ENCODE results near the gene ADGRG7.
A peak's percentile ranks its signal among the peaks of the same experiment; 100 is the strongest.

The ADGRG7 gene

DNA sequence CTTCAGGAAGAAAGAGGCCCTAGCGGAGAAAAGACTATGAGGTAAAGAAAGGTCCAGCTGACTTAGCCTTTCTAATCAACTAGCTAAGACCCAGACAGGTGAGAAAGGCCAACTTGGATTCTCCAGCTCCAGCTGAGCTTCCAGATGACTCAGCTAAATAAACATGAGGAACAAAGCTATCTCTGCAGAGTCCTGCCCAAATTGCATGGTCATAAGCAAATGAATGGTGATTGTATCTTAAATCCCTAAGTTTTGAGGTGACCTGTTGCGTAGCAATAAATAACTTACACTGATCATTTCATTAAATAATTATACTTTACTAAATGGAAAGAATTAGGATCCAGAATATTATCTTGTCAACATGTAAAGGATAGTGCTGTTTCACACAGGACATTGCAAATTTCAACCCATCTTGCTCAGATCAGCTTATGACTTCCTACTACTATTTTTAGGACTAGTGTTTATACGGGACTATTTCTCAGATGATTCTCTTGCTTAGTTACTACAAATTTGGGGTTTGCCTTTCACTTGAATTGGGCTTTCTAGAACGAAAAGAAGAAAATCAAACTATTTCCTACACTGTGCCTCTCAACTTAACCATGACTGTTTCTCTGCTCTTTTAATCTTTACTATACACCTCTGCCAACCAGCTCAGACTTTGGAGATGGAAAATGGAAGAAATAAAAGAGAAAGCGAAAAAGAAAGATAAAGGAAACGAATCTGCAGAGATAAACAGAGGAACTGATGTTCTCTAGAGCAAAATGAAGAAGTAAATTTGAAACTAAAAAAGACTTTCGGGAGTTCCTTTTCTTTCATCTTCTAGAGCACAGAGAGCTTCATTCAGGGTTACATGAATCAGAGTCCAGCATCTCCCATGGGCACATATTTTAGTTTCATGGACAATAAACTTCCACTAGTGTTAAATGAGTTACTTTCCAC is 6.6 kb upstream of the ADGRG7 start:
- no peak for DNase-seq

- peak; percentile 44 for DNase-seq
These were observed 5.9 kb upstream of the ADGRG7 start for GRCh38 chr3:100603469-100603868.

DNA sequence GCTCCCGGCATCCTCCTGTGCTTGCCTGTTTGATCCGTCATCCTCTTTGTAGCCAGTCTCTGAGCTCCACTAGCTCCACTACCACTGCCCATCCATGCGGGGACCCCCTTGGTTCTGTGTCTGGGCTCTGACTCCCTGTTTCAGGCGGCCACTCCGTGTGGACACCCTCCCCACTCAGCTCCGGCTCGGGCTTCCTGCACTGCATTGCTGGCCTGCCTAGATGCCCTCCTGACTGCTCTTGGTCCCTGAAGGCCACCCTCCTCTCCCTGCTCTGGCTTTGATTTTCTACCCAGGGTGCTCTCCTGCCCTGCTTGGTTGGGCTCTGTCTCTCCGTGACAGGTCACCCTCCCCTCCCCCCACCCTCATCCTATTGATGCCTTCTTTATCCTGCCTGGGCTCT is 4.0 kb upstream of the ADGRG7 start:
- DNase-seq, result no peak

GRCh38 chr3:100606894-100607512 is 2.4 kb upstream of the ADGRG7 start:
- no peak for DNase-seq

- DNase-seq, result no peak
These were observed 562 bp downstream of the ADGRG7 start for GRCh38 chr3:100609963-100610362.

DNA sequence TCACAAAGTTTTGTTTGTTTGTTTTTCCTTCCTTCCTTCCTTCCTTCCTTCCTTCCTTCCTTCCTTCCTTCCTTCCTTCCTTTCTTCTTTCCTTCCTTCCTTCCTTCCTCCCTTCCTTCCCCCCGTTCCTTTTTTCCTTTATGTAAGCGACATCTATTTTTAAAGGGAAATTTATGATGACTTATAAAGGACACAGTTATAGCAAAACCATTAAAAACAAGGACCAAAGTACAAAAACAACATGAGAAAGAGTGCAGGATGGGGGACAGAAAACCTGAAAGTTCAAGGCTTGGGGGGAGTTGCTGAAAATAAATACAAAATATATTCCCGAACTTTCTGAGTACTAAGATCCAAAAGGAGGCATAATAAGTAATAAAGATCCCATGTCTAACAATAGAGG is 1.8 kb downstream of the ADGRG7 start:
- no peak for DNase-seq

DNA sequence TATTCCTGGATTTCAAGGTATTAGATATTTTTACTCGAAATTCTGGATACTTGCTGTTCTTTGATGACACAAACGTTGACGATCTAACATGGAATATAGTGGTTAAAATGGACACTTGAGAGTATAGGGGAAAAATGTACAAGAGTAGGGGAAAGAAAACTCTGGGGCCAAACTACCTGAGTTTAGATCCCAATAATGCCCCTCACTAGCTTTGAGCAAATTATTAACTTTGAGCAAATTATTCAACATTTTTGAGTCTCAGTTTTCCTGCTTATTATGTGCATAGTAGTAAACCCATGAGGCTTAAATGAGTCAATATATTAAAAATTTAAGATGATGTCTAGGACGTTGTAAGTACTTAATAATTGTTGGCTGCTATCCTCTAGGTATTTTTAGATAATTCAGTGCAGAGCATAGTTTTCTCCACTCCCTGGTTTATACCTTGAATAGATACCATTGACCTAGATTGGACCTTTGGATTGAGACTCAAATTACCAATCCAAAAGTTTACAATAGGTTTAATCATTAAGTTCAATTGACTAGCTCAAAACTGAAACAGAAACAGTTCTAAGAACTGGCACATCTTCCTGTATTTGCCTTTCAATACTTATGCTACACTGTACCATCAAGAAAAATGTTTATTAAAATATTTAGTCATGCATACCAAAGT is 4.5 kb downstream of the ADGRG7 start:
- no peak for DNase-seq

DNA sequence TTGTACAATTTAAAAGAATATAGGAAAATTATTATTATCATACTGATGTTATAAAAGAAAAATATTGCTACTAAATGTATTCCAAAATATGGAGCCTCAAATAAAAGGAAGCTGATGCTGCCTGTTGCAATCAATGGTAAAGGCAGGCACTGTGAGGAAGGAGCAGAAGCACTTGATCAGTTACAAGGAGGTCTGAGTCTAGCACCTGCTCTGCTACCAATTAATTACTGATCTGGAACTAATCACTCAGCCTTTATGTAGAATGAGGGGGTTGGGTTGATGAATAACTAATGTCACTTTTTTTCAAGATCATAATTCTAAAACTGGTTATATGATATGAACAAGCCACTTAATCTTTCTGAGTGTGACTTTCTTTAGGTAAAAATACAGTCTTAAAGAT is 5.5 kb downstream of the ADGRG7 start:
- no peak for DNase-seq

DNA sequence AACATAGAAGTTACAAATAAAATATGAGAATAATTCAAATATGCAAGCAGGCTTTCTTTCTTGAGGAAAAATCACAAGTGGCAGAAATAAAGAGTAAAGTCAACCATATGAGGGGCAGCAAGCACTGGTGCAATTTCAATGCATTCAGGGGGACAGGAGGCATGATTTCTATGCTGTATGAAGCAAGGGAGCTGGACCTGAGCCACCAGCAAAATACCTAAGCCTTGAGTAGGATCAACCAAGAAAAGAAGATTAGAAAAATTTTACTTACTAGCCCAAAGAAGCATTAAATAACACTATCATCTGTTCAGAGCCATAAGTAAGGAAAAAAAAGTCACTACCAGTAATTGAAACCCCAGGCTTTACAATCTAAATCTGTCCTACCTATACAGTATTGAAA is 6.3 kb downstream of the ADGRG7 start:
- peak; percentile 55 for DNase-seq

DNA sequence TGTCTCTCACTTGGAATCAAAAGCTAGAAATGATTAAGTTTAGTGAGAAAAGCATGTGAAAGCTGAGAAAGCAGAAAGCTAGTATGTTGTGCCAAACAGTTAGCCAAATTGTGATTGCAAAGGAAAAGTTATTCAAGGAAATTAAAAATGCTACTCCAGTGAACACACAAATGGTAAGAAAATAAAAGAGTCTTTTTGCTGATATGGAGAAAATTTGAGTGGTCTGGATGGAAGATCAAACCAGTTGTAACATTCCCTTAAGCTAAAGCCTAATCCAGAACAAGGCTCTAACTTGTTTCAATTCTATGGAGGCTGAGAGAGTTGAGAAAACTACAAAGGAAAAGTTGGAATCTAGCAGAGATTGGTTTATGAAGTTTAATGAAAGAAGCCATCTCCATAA is 11.8 kb downstream of the ADGRG7 start:
- no peak for DNase-seq

GRCh38 chr3:100627491-100627890 is 18.1 kb downstream of the ADGRG7 start:
- no peak for DNase-seq

DNA sequence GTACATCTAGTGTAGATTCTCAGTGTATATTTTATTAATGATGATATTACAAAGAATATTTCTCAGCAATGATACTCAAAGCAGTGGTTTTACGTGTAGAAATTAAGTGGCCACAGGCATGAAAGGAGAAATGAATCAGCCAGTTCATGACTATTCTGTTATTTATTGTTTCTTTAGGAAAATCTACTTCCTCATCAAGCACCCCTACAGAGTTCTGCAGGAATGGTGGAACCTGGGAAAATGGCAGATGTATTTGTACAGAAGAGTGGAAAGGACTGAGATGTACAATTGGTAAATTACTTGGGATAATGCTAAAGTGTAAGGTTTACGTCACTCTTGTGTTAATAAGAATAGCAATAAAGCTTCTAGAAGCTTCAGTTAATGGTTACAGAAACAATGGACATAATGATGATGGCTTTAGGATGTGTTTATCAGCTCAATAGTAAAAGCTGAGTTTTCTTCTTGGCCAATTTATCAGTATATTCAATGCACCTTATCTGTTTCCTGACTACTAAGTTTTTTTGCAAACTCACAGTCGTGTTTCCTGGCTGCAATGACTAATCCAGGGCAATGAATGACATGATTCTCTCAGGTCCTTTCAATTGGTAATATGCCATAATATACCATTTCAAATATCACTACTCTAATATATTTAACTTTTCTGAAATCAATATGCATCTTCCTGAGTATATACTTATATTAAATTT is 20.2 kb downstream of the ADGRG7 start:
- peak; percentile 39 for DNase-seq

DNA sequence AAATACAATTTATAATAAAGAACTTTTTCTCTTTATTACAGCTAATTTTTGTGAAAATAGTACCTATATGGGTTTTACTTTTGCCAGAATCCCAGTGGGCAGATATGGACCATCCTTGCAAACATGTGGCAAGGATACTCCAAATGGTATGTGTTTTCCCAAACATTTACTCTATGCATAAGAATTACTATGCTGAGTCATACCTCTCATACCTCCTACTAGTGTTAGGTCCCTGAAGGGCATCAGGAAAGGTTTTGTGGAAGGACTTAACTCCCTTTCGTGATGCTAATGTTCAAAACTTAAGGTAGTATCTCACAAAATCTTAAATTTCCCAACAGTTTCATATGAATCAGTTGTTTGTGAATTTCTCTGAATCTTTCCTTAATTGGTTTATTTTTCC is 21.3 kb downstream of the ADGRG7 start:
- peak; percentile 36 for DNase-seq

DNA sequence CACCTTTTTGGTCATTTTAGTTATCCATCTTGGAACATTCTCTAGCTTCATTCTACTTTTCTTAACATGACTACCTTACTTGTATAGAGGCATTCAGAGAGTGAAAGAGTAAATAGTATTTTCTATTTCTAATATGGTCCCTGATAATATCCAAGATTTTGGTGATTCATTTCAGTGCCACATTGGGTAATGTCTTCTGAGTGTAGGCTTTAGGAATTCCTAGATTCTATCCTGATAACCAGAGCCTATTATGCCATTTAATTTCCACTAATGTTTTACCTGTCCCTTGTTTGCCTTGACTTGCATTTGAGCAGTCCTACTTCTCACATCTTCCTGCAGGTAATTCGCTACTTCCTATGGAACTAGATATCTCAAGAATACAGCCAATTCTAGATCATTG is 21.8 kb downstream of the ADGRG7 start:
- DNase-seq, result no peak

GRCh38 chr3:100634493-100635272 is 25.3 kb downstream of the ADGRG7 start:
- DNase-seq, result peak; percentile 50

DNA sequence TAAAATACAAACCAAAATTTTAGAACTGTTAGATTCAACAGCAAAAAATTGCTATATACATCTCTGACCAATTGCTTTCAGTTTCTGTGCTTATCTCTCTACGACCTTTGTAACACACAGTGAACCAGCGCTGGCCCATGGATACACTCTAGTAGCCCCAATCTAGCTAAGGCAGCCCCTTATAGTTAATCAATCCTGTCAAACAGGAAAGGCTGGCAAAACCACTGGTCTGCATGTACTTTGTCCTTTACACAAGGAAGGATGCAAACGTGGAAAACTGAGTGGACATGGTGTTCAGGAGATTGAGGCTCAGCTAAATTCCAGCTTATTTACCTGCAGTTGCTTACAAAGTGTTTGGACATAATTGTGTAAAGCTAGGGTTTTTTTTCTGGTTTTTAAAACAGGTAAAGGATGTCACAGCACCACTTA is 25.9 kb downstream of the ADGRG7 start:
- DNase-seq, result no peak

DNA sequence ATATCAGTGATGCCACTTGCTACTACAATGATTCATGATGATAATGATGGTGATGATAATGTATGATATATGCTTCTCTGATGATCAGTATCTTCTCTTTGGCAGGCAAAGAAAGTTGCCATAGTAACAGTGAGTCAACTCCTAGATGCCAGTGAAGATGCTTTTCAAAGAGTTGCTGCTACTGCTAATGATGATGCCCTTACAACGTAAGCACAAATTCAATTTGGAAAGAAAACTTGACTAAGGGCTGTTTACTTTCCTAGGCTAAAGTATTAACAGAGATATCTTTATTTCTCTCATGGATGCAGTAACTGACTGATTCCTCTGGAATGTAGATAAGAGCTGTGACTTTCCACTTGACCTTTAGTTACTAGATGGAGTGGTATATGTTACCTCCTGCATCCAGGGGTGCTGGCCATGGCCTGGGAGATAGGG is 27.8 kb downstream of the ADGRG7 start:
- DNase-seq, result peak; percentile 67

DNA sequence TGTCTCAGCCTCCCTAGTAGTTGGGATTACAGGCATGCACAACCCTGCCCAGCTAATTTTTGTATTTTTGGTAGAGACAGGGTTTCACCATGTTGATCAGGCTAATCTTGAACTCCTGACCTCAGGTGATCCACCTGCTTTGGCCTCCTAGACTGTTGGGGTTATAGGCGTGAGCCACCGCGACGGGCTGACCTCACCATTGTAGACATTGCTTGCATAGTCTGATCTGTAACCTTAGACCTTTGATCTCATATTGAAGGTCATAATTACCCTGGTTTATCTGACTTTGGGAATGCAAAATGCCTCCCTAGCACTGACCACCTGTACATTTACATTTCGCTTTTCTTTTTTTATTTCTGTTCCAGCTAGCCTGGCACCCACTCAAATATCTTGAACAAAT is 31.2 kb downstream of the ADGRG7 start:
- no peak for DNase-seq

DNA sequence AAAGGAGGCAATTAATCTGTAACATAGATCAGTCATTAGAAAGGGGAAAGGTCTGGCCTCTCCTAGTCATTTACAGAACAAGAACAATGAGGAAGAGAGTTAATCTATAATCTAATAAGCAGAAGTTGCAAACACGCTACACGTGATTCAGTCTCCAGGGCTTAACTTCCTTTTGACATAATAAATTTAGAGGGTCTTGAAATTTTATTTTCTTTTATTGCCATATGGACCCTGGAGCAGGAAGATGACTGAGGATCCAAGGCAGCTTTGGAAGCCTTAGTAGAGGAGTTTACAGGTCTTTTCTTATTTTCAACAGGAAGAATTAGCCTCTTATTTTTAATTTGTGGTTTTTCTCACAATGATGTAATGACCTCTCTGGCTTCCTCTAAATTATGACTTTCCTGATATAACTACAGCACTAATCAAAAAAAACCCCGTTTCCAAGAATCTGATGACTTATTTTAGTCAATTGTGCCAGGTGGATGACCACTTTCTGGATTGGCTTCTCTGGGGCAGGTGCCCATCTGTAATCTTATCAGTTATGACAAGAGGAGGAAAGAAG is 32.2 kb downstream of the ADGRG7 start:
- no peak for DNase-seq

DNA sequence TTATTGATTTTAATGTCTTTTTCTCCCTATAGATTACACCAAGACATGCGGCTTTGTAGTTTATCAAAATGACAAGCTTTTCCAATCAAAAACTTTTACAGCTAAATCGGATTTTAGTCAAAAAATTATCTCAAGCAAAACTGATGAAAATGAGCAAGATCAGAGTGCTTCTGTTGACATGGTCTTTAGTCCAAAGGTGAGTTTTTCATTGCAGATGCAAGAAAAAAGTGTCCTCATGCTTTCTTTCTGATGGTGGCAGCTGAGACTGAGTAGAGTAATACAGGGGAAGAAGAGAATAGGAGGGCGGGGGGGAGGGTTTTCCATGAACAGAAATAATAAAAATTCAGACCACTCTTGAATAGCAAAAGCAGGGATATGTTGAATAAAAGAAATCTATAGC is 36.5 kb downstream of the ADGRG7 start:
- no peak for DNase-seq

DNA sequence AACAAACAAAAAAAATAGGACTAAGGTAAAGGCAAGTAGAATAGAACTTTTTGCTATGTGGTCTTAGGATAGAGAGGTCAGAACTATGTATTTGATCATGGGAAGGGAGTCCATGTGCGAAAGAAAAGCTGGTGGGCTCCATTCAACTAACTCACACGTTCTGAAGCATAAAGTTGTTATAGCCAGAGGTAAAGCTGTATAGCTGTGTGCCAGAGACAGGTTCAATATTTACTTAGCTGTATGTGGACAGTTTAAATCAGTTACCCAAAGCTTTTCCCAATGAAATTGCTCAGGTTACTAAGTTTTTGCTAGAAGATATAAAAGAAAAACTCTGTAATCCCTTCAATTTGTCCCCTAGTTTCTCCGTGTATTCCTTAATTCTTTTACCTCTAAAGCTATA is 37.8 kb downstream of the ADGRG7 start:
- DNase-seq, result no peak

- DNase-seq, result no peak
These were observed 38.3 kb downstream of the ADGRG7 start for GRCh38 chr3:100647657-100648056.

Data from NCI-H226 (cell line).